ENCODE results near the gene MRGPRX3.

The MRGPRX3 gene

GRCh38 chr11:18171377-18172000 is 39.1 kb downstream of the MRGPRX3 start:
- DNase-seq = no peak

- DNase-seq = no peak
These were observed 40.3 kb downstream of the MRGPRX3 start, which contains the start of gene MRGPRX4 for GRCh38 chr11:18172666-18173065. MRGPRX4 (plus strand) TSS chr11:18172837; CDS start chr11:18173257, 420 bp downstream.

- no peak for DNase-seq
These were observed 41.0 kb downstream of the MRGPRX3 start for GRCh38 chr11:18173225-18173866.

Measured in NCI-H446 treated with DMSO at 0.1 percent for 48 hours (cell line).